Adipocyte (in vitro differentiated cells): ENCODE results near the gene NDUFA11.
"Not testable (repeated sequence)": the region's sequence is repeated elsewhere in the genome, so short reads cannot be mapped to it uniquely, and the experiment has no call there.

Source experiments
- DNase-seq: peaks from one replicate; pipeline ENCODE4 v3.0.0-alpha.2; 2015; ENCODE audit warnings: low read depth
- H3K27me3 ChIP-seq: replicated peaks from 2 replicates; pipeline ENCODE4 v1.7.0; 2013; ENCODE audit warnings: mild to moderate bottlenecking, low read length, moderate library complexity; ENCODE audit not compliant: control insufficient read depth, insufficient read depth
- H3K36me3 ChIP-seq: 2 replicates; pipeline ENCODE4 v1.7.0; 2013; ENCODE audit warnings: low read length, mild to moderate bottlenecking, moderate library complexity; ENCODE audit not compliant: control insufficient read depth, insufficient read depth, severe bottlenecking
- H3K4me1 ChIP-seq: 2 replicates; pipeline ENCODE4 v1.7.0; 2013; ENCODE audit warnings: mild to moderate bottlenecking, low read length, moderate library complexity; ENCODE audit not compliant: control insufficient read depth, insufficient read depth
- H3K4me3 ChIP-seq: 2 replicates; pipeline ENCODE4 v1.7.0; 2013; ENCODE audit warnings: mild to moderate bottlenecking, low read length, moderate library complexity
- H3K9ac ChIP-seq: 2 replicates; pipeline ENCODE4 v1.7.0; 2013; ENCODE audit warnings: mild to moderate bottlenecking, low read length, moderate library complexity
- H3K9me3 ChIP-seq: 2 replicates; pipeline ENCODE4 v1.7.0; 2013; ENCODE audit warnings: mild to moderate bottlenecking, low read length, moderate library complexity; ENCODE audit not compliant: control insufficient read depth

The NDUFA11 gene

DNA sequence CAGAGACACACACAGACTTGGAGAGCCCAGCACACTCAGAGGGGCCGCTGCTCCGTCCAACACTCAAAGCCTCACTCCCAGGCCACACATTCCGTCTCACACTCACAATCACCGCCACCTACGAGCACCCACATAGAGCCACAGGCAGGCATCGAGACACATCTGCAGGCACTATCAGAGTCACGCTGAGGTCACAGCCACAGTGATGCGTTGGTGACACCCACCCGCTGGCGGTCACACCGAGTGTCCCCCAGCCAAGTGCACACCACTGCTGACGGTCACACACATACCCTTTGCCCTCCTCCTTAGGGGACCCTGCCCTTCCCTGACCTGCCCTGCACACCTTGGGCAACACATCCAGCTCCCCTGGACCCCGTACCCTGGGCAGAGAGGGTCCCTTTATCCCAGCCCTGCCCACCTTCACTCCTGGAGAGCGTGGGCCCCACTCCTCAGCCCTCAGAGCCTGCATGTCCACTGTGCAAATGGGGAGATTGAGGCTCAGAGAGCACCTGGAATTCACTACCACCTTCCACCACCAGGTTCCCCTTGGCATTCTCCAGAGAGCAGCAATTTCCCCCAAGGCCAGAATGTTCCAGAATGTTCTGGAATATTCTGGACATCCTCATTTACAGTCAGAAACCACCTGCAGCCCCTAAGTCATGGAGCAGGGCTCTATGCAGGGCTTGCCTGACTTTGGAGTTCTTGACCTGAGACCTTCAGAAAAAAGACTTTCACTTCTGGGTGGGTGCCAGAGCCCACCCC is 38.7 kb downstream of the NDUFA11 start:
- no peak overlapping the region for H3K9ac ChIP-seq
- no peaks in the 10 kb centered on the region for H3K4me1 ChIP-seq
- H3K36me3 ChIP-seq = no peaks in the 10 kb centered on the region
- no peak for DNase-seq
- no peak overlapping the region for H3K4me3 ChIP-seq
- H3K9me3 ChIP-seq = no peaks in the 10 kb centered on the region
- peaks cover 30% of the 10 kb centered on the region for H3K27me3 ChIP-seq

DNA sequence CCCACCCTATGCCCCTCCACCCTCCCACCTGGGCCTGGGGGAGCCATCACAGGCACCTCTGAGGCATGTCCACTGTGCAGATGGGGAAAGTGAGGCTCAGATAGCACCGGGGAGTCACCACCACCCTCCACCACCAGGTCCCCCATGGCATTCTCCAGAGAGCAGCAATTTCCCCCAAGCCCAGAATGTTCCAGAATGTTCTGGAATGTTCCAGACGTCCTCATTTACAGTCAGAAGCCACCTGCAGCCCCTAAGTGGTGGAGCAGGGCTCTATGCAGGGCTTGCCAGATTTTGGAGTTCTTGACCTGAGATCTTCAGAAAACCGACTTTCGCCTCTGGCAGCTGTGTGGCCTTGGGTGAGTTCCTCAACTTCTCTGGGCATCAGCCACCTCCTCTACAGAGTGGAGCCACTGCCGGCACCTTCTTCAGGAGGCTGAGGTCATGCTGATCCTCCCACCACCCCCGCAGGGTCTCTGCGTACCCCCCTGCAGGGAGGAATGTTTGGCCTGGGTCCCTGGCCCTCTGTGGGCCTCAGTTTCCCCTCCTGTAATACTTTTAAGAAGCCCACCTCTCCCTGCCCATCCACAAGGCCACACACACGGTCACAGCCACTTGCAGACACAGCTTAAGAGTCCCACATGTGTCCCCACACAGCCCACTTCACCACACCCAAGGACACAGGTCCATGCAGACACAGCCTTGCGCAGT is 39.4 kb downstream of the NDUFA11 start:
- no peak for DNase-seq
- H3K9me3 ChIP-seq = no peaks in the 10 kb centered on the region
- no peaks in the 10 kb centered on the region for H3K36me3 ChIP-seq
- no peak overlapping the region for H3K9ac ChIP-seq
- no peak overlapping the region for H3K4me3 ChIP-seq
- H3K4me1 ChIP-seq = no peaks in the 10 kb centered on the region
- H3K27me3 ChIP-seq = peaks cover 32% of the 10 kb centered on the region

DNA sequence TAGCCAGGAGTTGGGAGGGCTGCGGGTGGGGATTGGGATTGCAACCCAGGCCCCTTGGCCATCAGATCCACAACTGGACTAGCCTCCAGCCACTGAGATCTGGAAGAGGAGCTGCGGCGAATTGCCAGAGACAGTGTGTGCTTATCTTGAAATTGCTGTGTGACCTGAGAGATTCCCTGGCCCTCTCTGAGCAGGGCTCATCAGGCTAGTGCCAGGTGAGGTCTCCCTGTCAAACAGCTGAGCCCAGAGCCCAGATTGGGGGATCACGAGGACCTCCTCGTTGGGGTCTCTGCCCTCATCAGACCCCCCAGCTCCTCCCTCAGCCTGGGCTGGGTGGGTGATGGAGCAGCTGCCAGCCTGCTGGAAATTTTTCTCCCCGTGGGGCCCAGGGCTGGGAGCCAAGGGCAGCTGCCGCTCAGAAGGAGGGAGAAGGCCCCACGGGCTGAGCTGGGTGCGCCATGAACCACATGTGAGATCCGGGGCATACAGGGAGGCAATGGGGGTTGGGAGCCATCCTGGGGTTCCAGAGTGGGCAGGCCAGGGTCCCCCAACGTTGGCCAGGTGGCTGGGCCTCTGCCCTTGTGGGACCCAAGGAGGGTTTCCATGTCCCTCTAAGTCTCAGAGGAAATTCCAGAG is 40.4 kb downstream of the NDUFA11 start:
- Histone ChIP-seq H3K36me3 (no peaks in the 10 kb centered on the region), H3K4me3 (no peak overlapping the region), H3K4me1 (no peaks in the 10 kb centered on the region), H3K27me3 (peaks cover 32% of the 10 kb centered on the region), H3K9me3 (no peaks in the 10 kb centered on the region), H3K9ac (no peak overlapping the region)
- DNase-seq = no peak

DNA sequence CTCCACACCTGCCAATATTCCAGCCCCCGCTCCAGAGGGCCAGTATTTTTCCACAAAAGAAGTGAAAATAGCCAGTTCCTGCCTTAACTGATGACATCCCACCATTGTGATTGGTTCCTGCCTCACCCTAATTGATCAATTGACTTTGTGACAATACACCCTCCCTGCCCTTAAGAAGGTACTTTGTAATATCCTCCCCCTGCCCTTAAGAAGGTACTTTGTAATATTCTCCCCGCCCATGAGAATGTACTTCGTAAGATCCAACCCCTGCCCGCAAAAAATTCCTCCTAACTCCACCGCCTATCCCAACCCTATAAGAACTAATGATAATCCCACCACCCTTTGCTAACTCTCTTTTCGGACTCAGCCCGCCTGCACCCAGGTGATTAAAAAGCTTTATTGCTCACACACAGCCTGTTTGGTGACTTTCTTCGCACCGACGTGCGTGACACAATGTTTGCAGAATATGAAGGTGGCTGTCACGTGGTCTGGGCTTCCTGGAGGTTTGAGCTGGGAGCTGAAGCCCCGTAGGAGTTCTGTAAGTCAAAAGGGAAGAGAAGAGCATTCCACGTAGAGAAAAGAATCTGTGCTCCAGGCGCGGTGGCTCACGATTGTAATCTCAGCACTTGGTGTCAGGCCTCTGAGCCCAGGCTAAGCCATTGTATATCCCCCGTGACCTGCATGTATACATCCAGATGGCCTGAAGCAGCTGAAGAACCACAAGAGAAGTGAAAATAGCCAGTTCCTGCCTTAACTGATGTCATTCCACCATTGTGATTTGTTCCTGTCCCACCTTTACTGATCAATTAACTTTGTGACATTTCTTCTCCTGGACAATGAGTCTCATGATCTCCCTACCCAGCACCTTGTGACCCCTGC is 46.1 kb downstream of the NDUFA11 start:
- Histone ChIP-seq H3K9me3 (peaks cover 10% of the 10 kb centered on the region), H3K4me3 (no peak overlapping the region), H3K9ac (no peak overlapping the region), H3K4me1 (no peaks in the 10 kb centered on the region), H3K27me3 (peaks cover 42% of the 10 kb centered on the region), H3K36me3 (no peaks in the 10 kb centered on the region)
- DNase-seq = no peak

DNA sequence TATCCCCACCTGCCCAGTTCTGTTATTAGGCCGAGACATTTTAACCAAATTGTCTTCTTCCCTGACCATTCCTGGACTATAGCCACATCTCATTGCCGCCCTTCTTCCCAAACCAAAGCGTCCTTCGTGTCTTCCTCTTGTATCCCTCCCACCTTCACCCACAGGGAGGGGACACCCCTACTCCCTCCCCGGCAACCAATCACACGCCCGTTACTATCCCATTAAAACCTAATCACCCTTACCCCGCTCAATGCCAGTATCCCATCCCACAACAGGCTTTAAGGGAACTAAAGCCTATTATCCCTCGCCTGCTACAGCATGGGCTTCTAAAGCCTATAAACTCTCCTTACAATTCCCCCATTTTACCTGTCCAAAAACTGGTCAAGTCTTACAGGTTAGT is 48.4 kb downstream of the NDUFA11 start:
- H3K9me3 ChIP-seq = peaks cover 10% of the 10 kb centered on the region
- not testable (repeated sequence) for H3K9ac ChIP-seq, DNase-seq, H3K36me3 ChIP-seq, H3K4me1 ChIP-seq, H3K4me3 ChIP-seq
- peaks cover 41% of the 10 kb centered on the region for H3K27me3 ChIP-seq

DNA sequence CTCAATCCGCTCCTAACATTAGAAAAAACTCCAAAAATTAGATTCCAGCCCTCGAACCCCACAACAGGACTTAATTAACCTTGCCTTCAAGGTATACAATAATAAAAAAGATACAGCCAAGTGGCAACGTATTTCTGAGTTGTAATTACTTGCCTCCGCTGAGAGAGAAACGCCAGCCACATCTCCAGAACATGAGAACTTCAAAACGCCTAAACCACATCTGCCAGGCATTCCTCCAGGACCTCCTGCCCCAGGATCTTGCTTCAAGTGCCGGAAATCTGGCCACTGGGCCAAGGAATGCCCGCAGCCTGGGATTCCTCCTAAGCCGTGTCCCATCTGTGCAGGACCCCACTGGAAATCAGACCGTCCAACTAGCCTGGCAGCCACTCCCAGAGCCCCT is 49.5 kb downstream of the NDUFA11 start:
- peaks cover 37% of the 10 kb centered on the region for H3K27me3 ChIP-seq
- not testable (repeated sequence) for DNase-seq, H3K36me3 ChIP-seq, H3K9ac ChIP-seq, H3K4me1 ChIP-seq, H3K4me3 ChIP-seq
- peaks cover 10% of the 10 kb centered on the region for H3K9me3 ChIP-seq

DNA sequence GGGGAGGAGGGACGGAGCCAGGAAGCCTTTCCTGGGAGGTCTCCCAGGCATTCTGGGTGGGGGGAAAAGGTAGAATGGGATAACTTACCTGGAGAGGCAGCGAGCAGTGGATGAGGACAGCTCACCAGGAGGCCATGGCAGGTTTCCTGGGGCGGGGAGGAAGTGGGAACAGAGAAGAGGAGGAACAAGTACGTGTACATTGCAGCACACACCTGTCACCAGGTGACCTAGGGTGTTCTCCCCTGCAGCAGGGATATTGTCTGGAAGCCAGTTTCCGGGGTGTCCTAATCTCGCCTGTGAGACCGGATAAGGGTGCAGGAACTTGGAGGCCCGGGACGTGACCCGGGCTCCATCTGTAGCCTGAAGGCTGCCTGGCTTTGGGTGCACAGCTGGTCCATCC is 52.3 kb downstream of the NDUFA11 start, which contains the start of gene FUT3:
Gene FUT3, minus strand, starts transcription at position 148 of the 400 bp plus-strand sequence.
- Histone ChIP-seq H3K36me3 (no peaks in the 10 kb centered on the region), H3K9me3 (no peaks in the 10 kb centered on the region), H3K27me3 (peaks cover 32% of the 10 kb centered on the region), H3K4me3 (no peak within 1 kb of the TSS), H3K9ac (no peak within 1 kb of the TSS), H3K4me1 (peaks cover 4% of the 10 kb centered on the region)
- DNase-seq = no peak

DNA sequence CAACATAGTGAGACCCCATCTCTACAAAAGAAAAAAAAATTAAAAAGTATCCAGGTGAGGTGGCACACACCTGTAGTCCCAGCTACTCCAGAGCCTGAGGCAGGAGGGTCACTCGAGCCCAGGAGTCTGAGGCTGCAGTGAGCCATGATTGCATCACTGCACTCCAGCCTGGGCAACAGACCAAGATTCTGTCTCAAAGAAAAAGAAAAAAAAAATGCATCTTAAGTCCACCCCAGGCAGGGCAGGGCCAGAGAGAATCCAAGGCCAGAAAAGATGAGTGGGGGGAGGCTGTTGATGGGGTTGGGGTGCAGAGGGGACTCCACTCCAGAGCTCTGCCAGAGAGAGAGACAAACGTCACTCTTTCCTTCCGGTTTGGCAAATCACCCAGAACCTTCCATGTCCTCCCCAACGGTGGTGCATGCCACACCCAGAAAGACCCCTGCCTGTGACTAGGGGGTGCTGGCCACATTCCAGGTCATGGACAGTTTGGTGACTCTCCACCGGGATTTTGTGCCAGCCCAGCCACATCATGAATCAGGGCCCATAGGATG is 52.8 kb downstream of the NDUFA11 start:
- Histone ChIP-seq H3K36me3 (no peaks in the 10 kb centered on the region), H3K27me3 (peaks cover 27% of the 10 kb centered on the region), H3K9me3 (no peaks in the 10 kb centered on the region), H3K9ac (no peak overlapping the region), H3K4me3 (no peak overlapping the region), H3K4me1 (peaks cover 4% of the 10 kb centered on the region)
- DNase-seq = peak; percentile 69

DNA sequence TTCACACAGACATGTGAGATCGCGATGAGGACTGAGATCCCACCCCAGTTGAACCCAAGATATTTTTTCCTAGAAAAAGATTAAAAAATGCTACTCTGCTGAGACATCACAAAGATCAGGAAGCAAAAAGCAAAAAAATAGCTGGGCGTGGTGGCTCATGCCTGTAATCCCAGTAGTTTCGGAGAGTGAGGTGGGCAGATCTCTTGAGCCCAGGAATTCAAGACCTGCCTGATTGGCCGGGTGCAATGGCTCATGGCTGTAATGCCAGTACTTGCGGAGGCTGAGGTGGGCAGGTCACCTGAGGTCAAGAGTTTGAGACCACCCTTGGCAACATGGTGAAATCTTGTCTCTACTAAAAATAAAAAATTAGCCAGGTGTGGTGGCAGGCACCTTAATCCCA is 53.4 kb downstream of the NDUFA11 start:
- peaks cover 4% of the 10 kb centered on the region for H3K4me1 ChIP-seq
- DNase-seq = no peak
- H3K4me3 ChIP-seq = no peak overlapping the region
- H3K27me3 ChIP-seq = peaks cover 21% of the 10 kb centered on the region
- H3K9ac ChIP-seq = no peak overlapping the region
- H3K9me3 ChIP-seq = no peaks in the 10 kb centered on the region
- H3K36me3 ChIP-seq = no peaks in the 10 kb centered on the region

DNA sequence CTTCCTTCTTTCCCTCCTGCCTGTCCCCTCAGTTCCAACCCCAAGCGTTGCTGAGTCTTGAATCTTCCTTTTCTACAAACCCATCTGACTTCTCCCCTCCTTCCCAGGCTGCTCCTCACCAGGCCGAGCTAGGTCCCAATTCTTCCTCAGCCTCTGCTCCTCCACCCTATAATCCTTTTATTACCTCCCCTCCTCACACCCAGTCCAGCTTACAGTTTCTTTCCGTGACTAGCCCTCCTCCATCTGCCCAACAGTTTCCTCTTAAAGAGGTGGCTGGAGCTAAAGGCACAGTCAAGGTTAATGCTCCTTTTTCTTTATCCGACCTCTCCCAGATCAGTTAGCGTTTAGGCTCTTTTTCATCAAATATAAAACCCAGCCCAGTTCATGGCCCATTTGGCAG is 55.0 kb downstream of the NDUFA11 start:
- H3K9ac ChIP-seq, H3K4me1 ChIP-seq, H3K9me3 ChIP-seq, H3K36me3 ChIP-seq, H3K4me3 ChIP-seq, DNase-seq: not testable (repeated sequence)
- peaks cover 18% of the 10 kb centered on the region for H3K27me3 ChIP-seq
